ENCODE measurements around the gene PLA2G2C.
A peak's percentile ranks its signal among the peaks of the same experiment; 100 is the strongest.

PLA2G2C gene

DNA sequence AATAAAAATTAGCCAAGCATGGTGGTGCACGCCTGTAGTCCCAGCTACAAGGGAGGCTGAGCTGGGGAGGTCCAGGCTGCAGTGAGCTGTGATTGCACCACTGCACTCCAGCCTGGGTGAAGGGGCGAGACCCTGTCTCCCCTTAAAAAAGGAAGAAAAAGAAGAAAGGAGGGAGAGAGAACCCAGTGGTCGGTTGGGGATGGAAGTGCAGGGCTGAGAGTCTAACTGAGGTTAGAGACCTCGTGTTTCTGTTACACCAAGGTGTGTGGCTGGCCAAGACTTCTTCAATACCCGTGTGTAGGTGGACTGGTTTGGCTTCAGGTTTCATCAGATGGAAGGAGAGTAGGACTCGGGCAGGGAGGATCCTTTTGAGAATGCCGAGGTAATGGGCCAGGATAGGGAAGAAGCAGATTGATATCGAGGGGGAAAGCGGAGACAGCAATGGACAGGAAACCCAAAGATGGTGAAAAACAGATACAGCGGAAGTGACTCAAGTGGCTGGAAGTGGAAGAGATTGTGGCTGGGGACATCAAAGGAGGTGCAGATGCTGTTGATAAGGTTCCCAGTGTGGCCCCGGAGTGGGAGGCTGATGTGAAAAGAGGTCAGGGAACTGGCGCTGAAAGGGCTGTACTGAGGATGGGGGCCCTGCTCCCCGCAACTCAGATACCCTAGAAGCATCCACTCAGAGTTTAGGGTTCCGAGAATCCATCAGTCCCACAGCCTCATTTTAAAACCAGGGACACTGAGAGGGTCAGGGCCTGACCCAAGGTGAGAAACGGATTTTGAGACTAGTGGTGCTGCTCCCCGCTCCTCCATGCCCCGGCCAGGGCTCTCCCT, 1.1 kb downstream of the PLA2G2C start:
- H3K4me3 ChIP-seq (ENCODE audit: low read depth, low read length) = peak overlapping the region; percentile 4

DNA sequence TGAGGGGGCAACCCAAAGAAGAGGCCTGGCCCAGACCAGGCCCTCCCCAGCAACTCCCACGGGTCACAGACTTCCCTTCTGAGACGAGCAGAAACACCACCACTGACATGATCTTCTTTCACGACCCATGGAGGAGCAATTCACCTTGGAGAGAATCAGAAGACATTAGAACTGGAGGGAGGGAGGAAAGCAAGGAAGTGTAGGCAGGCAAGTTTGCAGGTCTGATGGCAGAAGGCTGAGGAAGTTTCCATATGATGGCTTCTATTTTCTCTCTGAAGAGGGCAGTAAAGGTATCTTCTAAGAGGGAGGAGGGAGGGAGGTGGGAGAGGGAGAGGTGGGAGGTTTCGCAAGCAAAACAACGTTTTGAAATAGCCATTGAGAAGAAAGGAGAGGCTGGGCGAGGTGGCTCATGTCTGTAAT, 1.8 kb downstream of the PLA2G2C start:
- no peak overlapping the region for H3K4me3 ChIP-seq (ENCODE audit: low read depth, low read length)

DNA sequence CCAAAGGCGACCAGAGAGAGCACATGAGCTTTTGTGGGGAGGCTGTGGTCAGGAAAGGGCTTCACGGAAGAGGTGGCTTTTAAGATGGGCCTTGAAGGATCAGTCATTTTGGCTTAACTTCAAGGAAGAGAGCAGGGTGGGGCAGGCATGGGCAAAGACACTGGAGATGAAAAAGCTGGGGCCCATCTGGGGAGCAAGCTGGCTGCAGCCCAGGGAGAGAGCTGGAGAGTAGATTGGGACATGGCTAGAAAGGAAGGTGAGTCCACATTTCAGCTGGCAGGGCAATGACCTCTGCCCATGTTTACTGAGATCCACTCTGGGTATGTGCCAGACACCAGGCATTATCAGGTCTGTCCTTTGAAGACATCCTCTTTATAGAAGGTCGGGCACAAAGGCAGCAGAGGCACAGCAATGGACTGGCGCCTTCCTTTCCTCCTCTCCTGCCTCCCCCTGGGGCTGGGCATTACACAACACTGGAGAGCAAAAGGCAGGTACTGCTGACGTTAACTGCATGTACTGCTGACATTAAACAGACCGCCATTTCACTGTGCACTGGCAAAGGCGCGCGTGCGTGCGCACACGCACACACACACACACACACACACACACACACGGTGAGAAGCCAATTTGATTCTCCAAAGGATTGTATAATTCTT, 2.6 kb downstream of the PLA2G2C start:
- H3K4me3 ChIP-seq (ENCODE audit: low read depth, low read length) = no peak overlapping the region

DNA sequence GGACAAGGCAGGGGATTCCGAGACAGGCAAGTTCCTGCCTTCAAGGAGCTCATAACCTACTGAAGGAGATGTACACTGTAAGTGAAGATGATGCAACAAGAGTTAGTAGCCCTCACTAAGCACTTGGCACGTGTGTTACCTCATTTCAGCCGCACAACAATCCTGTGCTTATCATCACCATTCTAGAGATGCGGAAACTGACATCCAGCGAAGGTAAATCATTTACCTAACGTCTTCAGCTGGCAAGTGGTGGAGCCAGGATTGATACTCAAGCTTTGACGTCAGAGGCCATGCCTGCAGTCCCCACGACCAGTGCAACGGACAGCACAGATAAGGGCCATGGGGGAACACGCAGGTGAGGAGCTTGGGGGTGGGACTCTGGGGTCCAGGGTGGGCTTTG, 3.3 kb downstream of the PLA2G2C start:
- no peak overlapping the region for H3K4me3 ChIP-seq (ENCODE audit: low read depth, low read length)

DNA sequence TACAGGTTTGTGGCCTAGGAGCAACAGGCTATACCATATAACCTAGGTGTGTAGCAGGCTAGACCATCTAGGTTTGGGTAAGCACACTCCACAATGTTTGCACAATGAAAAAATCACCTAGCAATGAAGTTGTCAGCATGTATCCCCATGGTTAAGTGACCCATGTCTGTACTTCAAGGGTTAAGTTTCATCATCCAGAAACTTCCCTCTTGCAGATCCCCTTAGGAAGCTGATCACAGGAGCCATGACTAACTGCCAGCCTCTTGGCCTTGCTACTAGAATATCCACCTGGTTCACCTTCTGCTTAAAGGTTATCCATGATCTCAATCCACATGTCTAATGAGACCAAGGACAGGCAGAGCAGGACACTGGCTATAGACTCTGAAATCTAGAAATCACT, 3.9 kb downstream of the PLA2G2C start:
- H3K4me3 ChIP-seq (ENCODE audit: low read depth, low read length) = no peak overlapping the region

DNA sequence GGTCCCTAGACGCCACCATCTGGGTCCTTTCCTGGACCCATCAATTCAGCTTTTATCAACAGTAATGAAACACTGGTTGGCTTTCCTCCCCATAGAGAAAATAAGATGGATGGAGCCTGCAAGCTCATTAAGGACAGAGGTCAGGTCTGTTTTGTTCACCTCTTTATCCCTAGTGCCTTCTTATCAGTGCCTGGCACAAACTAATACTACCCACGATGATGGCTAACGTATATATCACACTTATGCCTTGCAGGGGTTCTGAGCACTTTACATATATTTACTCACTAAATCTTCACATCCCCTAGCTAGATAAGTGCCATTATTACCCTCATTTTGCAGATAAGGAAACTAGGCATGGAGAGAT, 5.5 kb downstream of the PLA2G2C start:
- no peak overlapping the region for H3K4me3 ChIP-seq (ENCODE audit: low read depth, low read length)

DNA sequence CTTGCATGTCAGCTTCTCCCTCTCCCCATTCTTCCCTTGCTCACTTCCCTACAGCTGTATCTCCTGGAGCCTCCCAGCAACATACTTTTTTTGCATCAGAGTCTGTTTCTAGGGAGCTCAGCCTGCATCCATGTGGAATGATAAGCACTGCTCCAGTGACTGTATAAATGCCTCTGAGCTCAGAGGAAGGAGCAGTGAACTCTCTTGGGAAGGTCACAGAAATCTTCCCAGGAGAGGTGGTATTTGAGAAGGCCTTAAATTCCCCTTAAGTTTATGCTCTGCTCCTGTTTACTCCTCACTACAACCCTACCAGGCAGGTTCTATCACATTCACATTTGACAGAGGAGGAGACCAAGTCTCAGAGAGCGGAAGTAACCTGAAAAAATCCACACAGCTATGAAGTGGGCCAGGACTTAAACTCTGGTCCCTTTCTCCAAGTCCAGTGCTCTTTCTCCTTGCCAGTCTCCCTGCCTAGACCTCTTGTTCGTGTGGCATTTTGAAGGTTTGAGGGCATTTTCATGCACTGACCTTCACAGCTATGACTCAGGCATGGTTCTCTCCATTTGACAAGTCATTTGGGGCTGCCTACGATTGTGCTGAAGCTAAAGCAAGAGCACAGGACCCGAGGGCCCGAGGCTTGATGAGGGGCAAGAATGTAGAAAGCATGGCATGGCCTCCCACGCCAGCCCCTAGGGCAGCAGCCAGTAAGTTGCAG, 6.0 kb downstream of the PLA2G2C start:
- no peak overlapping the region for H3K4me3 ChIP-seq (ENCODE audit: low read depth, low read length)

DNA sequence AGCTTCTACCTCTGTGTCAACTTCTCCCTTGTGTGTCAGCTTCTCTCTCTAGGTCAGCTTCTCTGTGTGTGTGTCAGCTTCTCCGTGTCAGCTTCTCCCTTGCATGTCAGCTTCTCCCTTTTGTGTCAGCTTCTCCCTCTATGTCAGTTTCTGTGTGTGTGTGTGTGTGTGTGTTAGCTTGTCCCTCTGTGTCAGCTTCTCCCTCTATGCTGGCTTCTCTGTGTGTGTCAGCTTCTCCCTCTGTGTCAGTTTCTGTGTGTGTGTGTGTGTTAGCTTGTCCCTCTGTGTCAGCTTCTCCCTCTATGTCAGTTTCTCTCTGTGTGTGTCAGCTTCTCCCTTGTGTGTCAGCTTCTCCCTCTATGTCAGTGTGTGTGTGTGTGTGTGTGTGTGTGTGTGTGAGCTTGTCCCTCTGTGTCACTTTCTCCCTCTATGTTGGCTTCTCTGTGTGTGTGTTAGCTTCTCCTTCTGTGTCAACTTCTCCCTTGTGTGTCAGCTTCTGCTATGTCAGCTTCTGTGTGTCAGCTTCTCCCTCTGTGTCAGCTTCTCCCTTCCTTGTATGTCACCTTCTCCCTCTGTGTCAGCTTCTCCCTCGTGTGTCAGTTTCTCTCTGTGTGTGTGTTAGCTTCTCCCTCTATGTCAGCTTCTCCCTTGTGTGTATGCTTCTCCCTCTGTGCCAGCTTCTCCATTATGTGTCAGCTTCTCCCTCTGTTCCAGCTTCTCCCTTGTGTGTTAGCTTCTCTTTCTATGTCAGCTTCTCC, 6.8 kb downstream of the PLA2G2C start:
- no peak overlapping the region for H3K4me3 ChIP-seq (ENCODE audit: low read depth, low read length)

DNA sequence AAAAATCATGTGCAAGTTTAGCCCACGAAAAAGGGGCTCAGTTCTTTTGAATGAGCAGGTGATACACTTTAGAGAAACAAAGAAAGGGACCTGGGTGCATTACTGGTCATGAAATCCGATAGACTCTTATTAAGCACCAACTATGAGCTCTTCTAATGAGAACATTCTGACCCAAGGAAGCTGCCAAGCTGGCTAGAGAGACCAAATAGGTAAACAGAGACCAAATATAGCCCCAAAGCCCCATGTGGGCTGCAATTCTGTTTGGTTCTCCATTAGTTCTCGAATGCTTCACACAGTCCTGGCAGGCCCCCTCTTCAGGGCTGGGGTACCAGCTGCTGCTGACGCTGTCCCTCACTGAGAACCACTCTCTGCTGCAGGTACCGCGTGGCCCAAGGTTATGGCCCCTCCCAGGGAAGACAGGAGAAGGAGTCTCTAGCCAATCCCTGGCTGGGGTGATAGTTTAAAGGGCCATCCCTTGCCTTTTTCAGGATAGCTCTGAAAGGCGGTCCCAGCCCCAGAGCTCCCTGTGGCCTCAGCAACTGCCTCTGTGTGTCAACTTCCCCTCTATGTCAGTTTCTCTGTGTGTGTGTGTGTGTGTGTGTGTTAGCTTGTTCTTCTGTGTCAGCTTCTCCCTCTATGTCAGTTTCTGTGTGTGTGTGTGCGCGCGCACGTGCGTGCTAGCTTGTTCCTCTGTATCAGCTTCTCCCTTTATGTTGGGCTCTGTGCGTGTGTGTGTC, 7.5 kb downstream of the PLA2G2C start:
- H3K4me3 ChIP-seq (ENCODE audit: low read depth, low read length) = no peak overlapping the region

DNA sequence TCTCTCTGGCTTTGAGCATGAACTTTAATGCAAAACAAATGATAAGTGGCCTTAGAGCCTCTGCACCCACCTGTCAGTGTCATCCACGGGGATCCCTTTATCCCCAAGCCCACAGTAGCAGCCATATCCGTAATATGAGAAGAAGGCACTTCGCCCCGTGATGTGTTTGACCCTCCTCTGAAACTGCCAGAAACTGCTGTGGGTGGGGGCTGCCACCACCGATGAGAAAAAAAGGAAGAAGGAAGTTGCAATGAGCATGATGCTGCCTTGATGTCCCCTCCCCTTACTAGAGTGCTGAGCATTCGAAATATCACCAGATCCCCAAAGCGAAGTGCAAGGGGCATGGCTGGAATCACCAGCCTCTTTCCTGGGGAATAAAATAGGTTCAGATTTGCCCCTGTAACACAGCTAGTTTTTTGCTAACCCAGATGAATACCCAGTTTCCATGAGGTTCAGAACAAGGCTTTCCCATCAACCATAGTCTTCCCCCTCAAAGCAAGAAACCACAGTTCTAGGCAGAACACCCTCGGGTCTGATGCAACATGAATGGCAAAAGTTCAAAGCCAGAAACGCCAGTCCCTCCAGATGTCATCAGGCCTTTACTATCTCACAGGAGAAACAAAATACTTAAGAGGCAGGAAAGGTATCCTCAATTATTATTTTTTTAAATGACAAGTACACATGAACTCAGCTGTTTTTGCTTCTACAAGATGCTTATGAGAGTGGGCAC, 11.2 kb downstream of the PLA2G2C start:
- no peak overlapping the region for H3K4me3 ChIP-seq (ENCODE audit: low read depth, low read length)

DNA sequence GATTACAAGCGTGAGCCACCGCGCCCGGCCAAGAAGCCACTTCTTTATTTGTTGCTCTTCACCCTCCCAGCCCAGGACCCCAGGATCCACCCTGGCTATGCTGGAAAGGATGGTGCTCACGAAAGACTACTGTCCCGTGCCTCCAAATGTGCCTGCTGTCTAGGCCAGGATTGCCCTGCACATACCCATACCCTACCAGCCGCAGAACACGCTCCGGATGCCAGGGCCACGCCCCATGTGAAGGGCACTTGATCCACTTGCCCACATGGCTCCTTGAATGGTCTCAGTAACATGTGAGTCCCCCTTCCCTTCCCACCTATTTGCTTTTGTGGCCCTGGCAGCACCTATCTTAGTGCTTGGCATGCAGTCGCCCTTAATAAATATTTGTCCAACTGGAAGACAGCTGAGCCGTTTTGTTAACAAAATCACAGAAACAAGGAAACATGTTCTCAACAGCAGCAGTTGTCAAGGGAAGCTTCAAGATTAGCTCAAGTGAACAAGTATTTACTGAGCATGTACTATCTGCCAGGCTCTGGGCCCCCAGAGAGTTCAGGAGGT, 14.2 kb downstream of the PLA2G2C start:
- no peak overlapping the region for H3K4me3 ChIP-seq (ENCODE audit: low read depth, low read length)

DNA sequence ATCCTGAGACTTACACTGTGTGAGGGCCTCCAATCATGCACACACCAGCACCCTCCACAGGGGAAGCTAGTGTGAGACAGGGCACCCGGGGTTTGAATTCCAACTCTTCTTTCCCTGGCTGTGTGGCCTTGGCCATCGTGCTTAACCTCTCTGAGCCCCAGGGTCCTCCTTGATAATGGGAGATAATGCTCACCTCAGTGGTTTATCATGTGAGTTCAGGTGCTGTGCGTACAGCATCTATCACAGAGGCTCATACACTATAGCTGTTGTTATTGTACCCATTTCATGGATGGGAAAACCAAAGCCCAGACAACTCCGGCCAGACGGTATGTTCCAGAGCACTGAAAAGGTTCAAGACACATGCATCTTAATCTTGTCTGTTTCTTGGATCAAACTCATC, 16.4 kb downstream of the PLA2G2C start:
- no peak overlapping the region for H3K4me3 ChIP-seq (ENCODE audit: low read depth, low read length)

DNA sequence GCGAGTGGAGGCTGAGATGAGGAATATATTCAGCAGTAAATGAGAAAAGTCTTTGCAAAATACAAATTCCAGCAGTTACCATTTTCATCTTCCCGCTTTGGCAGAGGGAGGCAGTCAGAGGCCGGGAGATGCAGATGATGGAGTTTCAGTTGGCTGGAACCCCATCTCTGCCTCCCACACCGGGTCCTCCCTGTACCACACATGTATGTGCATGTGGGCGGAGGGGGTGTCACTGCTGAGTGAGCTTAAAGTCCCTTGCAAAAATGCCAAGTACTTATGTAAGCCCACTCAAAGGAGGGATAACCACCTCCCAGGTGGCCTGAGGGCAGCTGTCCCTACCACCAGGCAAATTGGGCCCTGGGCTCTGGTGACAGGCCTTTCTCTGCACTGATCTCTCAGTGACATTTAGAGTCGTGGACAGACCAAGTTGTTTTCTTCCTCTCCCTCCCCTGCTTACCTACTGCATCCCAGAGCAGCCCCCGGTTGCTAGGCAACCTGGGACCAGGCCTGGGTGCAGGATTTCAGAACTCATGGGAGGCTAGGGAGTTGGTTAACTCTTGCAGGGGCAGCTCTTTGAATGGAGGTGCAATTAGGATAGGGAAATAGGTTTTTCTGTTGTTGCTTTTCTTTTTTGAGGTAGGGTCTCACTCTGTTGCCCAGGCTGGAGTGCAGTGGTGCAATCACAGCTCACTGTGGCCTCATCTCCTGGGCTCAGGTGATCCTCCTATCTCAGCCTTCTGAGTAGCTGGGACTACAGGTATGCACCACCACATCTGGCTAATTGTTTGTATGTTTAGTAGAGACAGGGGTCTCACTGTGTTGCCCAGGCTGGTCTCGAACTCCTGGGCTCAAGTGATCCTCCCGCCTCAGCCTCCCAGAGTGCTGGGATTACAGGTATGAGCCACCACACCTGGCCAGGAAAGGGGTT, 17.5 kb downstream of the PLA2G2C start:
- no peak overlapping the region for H3K4me3 ChIP-seq (ENCODE audit: low read depth, low read length)

DNA sequence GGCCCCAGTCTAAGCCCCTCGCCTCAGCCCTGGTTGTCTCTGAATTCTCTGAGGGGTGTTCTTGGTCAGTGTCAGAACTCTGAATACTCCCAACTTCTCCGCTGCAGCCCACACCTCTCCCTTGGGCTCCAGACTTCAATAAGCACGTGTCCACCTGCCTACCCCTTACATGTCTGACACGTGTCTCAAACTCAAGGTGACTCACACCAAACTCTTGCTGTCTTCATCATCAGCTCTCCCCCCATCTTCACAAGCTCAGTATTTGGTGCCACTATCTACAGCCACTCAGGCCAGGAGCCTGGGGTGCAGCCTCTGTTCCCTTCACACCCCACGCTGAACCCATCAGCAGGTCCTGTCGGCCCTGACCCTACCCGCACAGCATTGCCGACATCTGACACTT, 19.2 kb downstream of the PLA2G2C start:
- H3K4me3 ChIP-seq (ENCODE audit: low read depth, low read length) = no peak overlapping the region

DNA sequence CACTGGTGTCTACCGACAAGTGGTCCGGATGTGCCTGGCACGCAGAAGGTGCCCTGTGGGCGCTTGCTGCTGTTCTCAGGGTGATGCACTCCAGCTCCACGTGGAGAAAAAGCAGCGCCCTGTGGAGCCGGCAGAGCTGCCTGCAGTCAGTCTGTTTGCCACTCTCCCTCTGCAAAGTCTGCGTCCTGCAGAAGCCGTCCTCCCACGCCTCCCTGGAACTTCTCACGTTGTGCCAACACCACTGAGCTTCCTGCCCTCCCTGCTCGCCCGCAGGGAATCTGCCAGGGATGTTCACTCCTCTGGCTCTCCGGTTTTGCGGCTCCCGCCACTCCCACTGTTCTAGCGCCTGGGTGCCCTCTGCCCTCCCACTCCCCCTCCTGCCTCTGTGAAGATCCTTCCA, 20.3 kb downstream of the PLA2G2C start:
- no peak overlapping the region for H3K4me3 ChIP-seq (ENCODE audit: low read depth, low read length)

DNA sequence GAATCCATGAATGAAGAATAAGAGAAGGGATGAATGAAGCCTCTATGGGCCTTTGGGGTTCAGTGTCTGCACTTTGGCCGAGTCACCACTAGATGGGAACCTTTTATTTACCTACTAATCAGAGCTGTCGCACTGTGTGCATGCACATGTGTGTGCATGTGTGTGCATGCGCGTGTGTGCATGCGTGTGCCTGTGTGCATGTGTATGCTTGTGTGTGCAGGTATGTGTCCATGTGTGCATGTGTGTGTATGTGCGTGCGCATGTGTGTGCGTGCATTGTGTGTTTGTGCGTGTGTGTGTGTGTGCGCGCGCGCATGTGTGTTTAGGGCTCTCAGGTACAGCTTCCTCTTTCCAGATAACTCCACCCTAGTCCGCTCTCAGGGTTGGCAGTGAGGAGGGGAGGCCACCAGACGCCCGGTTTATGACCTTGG, 20.8 kb downstream of the PLA2G2C start:
- no peak overlapping the region for H3K4me3 ChIP-seq (ENCODE audit: low read depth, low read length)

DNA sequence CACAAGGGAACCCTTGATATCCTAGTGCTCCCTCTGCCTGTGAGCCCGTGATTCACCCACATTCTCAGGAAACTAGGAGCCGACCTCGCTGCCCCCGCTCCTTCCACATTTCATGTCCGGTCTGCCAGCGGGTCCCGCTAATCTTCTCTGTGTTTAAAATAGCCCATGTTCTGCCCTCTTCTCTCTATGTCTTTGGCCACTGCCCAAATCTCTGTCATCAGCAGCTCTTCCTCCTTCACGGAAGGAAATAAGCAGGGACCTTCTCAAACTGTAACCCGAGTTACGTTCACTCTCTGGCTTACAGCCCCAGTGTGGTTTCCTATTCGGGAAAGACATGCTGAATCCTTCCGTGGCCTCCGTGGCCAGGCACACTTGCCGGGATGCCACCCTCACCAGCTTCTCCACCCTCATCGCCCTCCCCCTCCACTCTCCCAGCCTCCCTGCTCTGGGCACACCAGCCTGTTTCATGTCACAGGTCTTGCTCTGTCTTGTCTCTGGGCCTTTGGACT, 21.6 kb downstream of the PLA2G2C start:
- no peak overlapping the region for H3K4me3 ChIP-seq (ENCODE audit: low read depth, low read length)

DNA sequence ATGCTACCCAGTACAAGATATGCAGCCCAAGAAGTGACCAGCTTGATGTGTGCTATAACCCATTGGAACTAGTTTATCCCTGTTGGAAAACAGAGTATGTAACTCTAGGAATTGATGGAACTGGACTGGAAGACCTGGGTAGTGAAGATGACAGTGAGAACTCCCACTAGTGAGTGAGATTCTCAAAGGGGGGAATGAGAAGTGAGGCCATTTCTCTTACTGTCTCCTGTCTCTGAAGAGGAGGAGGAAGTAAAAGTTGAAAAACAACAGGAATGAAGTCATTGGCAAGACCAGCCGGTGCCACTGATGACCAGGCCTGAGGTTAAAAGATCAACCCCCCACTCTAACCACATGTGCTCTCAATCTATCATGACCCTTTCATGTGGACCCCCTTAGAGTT, 26.3 kb downstream of the PLA2G2C start:
- no peak overlapping the region for H3K4me3 ChIP-seq (ENCODE audit: low read depth, low read length)
